Activated CD8-positive, alpha-beta T cell treated with anti-CD3 and anti-CD28 coated beads, Interleukin-2, amount 10 ng/mL, durations not matched to agents 7 days and 5 days (primary cell): ENCODE measurements around the gene ART4. TPM values are rescaled to one million over a fixed set of nuclear protein-coding genes. Genes with fewer than 3 reads are reported as not detected.

Source experiments
- ATAC-seq: fragments of 150-1000 bp; cut with Tn5 transposase; one replicate; pipeline ENCODE4 v1.10.0; 2021; ENCODE audit warnings: moderate library complexity
- CTCF ChIA-PET: fragments of 350-600 bp; sonication (Branson Sonifier 250); formaldehyde crosslinking; loops from one replicate; lab custom pipeline; 2021; ENCODE audit warnings: antibody characterized with exemption; lab: Charles Lee
- POLR2A ChIA-PET: fragments of 350-600 bp; sonication (Branson Sonifier 250); formaldehyde crosslinking; loops from one replicate; lab custom pipeline; 2021; ENCODE audit warnings: antibody characterized with exemption; lab: Charles Lee
- DNase-seq: peaks from one replicate; pipeline ENCODE4 v3.0.0-alpha.2; 2020
- H3K27ac Mint-ChIP-seq: one replicate; pipeline ENCODE4 v1.8.0; 2021; ENCODE audit warnings: mild to moderate bottlenecking, mixed read lengths
- H3K27me3 Mint-ChIP-seq: one replicate; pipeline ENCODE4 v1.8.0; 2021; ENCODE audit warnings: low read depth, mixed read lengths
- H3K36me3 Mint-ChIP-seq: one replicate; pipeline ENCODE4 v1.8.0; 2021; ENCODE audit warnings: low read depth, mixed read lengths
- H3K4me1 Mint-ChIP-seq: one replicate; pipeline ENCODE4 v1.8.0; 2021; ENCODE audit warnings: low read depth, mixed read lengths
- H3K4me3 Mint-ChIP-seq: one replicate; pipeline ENCODE4 v1.8.0; 2021; ENCODE audit warnings: mild to moderate bottlenecking, mixed read lengths
- H3K9me3 Mint-ChIP-seq: one replicate; pipeline ENCODE4 v1.8.0; 2022; ENCODE audit warnings: mixed read lengths; ENCODE audit not compliant: insufficient read depth
- total RNA-seq, 2 experiments: library from RNA; stranded (reverse); gene quantifications; one replicate each; pipeline ENCODE4 v1.2.3, GENCODE V29; 2021

Gene ART4
- total RNA-seq, 2 experiments from 2014 or later: not detected

DNA sequence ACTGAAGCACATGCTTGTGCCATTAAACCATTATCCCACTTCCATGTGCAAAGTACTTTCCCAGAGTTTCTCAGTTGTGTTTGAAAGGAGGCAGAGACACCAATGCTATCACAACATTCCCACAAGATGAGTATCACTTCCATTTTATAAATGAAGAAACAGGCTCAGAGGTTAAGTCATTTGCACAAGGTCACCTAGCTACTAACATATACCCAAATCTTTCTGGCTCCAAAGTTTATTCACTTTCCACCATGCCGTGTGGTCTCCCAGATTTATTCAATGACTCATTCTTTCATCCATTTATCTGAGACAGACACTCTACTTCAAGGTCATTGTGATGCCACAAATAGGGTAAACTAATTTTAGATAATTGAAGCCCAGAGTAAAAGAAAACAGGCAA lies 9.4 kb downstream of the ART4 start:
- H3K4me3 Mint-ChIP-seq: no peak overlapping the region
- ATAC-seq (no peak), DNase-seq (no peak)
- peaks cover 16% of the 10 kb centered on the region for H3K27me3 Mint-ChIP-seq
- ChIA-PET POLR2A (no interaction called here), CTCF (interaction anchor here (1.4 to 1.8 kb wide), 2 partner anchors 11 to 13 kb away, joined by 3 to 6 read pairs; no protein-coding TSS in a partner anchor)
- H3K4me1 Mint-ChIP-seq: no peaks in the 10 kb centered on the region
- no peak overlapping the region for H3K27ac Mint-ChIP-seq
- H3K36me3 Mint-ChIP-seq: no peaks in the 10 kb centered on the region
- no peaks in the 10 kb centered on the region for H3K9me3 Mint-ChIP-seq

DNA sequence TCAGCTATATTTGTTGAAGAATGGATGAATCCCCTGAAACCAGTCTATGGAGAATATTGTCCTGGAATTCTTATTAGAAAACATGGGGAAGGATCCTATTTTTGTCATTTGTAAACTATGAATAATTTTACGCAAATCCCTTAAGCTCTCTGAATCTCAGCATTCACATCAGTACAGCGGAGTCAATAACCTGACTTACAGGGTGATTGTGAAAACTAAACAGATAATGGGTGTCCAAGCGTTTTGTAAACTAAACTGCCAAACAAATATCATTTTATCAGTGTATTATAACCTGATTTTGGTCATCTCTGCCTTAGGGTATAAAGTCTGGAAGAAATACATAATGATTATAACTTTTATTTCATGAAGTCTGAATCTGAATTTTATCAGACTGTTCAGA lies 10.0 kb downstream of the ART4 start:
- ATAC-seq (no peak), DNase-seq (no peak)
- CTCF ChIA-PET: interaction anchor here (1.5 to 1.8 kb wide), 2 partner anchors 11 to 13 kb away, joined by 3 to 6 read pairs; no protein-coding TSS in a partner anchor
- peaks cover 16% of the 10 kb centered on the region for H3K27me3 Mint-ChIP-seq
- no peak overlapping the region for H3K27ac Mint-ChIP-seq
- no peaks in the 10 kb centered on the region for H3K36me3 Mint-ChIP-seq
- H3K4me1 Mint-ChIP-seq: no peaks in the 10 kb centered on the region
- no peaks in the 10 kb centered on the region for H3K9me3 Mint-ChIP-seq
- H3K4me3 Mint-ChIP-seq: no peak overlapping the region
- POLR2A ChIA-PET: interaction anchor here (1.2 kb wide), 1 partner anchor 63 kb away, joined by 3 read pairs; no protein-coding TSS in a partner anchor

DNA sequence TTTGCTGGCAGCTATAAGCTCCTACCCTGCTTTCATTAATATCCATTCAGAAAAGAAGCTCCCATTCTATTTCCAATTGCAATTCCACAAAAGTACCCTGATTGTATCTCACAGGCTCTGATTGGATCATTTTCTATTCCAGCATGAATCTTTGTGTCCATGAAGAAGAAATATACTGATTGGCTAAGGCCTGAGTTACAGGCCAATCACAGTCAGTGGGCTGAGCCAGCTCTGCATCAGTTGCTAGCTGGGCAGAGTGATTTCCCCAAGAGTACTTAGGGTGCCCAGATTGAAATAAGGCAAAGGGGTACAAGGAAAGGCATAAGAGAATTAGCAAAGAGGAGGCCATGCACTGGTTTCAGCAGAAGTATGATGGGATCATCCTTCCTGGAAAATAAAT lies 14.4 kb downstream of the ART4 start:
- H3K27ac Mint-ChIP-seq: no peak overlapping the region
- H3K4me3 Mint-ChIP-seq: no peak overlapping the region
- H3K9me3 Mint-ChIP-seq: no peaks in the 10 kb centered on the region
- POLR2A ChIA-PET: no interaction called here
- DNase-seq: no peak
- H3K27me3 Mint-ChIP-seq: peaks cover 7% of the 10 kb centered on the region
- no peak for ATAC-seq
- H3K36me3 Mint-ChIP-seq: no peaks in the 10 kb centered on the region
- CTCF ChIA-PET: interaction anchor here (0.6 to 1.4 kb wide), 3 partner anchors 8 to 35 kb away, joined by 3 to 4 read pairs (median 4); no protein-coding TSS in a partner anchor
- H3K4me1 Mint-ChIP-seq: no peaks in the 10 kb centered on the region

DNA sequence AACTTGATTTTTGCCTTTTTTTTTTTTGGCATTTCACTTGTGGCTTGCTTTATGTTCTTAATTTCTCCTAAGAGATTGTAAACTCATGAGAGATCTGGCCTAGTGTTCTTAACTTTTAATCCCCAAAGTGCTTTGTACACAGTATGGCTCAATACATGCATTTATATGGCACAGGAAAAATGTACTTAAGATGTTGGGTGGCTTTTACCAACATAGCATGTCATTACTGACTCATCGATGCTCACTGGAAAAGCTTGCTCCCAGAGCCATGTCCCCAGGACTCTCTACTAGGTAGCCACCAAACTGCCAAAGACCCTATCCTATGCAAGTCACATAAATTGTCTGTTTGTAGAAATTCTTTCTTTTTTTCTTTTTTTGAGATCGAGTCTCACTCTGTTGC lies 16.3 kb downstream of the ART4 start:
- Mint-ChIP-seq H3K27ac (no peak overlapping the region), H3K4me3 (no peak overlapping the region), H3K36me3 (no peaks in the 10 kb centered on the region), H3K27me3 (peaks cover 3% of the 10 kb centered on the region), H3K9me3 (no peaks in the 10 kb centered on the region), H3K4me1 (peaks cover 3% of the 10 kb centered on the region)
- DNase-seq (no peak), ATAC-seq (no peak)
- ChIA-PET CTCF (no interaction called here), POLR2A (no interaction called here)

DNA sequence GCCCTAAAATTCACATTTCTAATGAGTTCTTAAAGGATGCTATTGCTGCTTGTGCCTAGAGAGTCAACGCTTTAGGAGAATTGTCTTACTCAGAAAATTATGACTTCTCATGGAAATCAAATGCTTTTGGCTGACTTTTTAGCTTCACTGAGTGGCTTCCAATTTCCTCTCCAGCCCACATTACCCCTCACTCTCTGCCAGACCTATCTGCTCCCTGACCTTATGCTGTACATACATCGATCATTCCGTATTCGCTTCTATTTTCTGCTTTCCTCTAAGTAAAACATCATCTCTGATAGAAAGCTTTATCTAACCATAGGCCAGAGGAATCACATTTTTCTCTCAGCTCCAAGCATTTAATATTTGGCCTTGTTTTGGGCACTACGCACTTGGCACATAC lies 16.8 kb downstream of the ART4 start:
- DNase-seq: no peak
- CTCF ChIA-PET: no interaction called here
- Mint-ChIP-seq H3K9me3 (no peaks in the 10 kb centered on the region), H3K4me1 (peaks cover 3% of the 10 kb centered on the region), H3K27ac (no peak overlapping the region), H3K36me3 (peaks cover under 1% of the 10 kb centered on the region), H3K4me3 (no peak overlapping the region), H3K27me3 (peaks cover 3% of the 10 kb centered on the region)
- POLR2A ChIA-PET: no interaction called here
- no peak for ATAC-seq

DNA sequence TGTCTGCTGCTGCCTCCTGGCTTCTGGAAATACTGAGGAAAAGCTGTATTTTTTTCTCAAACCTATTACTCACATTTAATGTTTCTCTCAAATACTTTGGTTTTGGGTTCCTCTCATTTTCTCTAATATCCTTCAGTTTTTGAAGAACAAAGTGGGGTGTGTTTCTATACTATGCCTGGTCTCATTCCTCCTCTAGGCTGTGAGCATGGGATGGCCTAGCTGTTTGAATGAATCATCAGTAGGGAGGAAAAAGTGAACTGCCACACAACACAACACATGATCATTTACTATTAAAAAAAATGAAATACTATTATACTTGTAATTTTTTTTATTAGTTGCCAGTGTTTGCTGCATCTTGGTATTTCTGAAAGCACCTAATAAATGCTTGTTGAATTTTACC lies 18.1 kb downstream of the ART4 start:
- no peak overlapping the region for H3K4me3 Mint-ChIP-seq
- no peak for DNase-seq
- H3K4me1 Mint-ChIP-seq: peaks cover 3% of the 10 kb centered on the region
- no peaks in the 10 kb centered on the region for H3K9me3 Mint-ChIP-seq
- POLR2A ChIA-PET: no interaction called here
- no peak for ATAC-seq
- peaks cover 3% of the 10 kb centered on the region for H3K36me3 Mint-ChIP-seq
- CTCF ChIA-PET: interaction anchor here (1.3 kb wide), 1 partner anchor 101 kb away, joined by 3 read pairs; no protein-coding TSS in a partner anchor
- no peaks in the 10 kb centered on the region for H3K27me3 Mint-ChIP-seq
- no peak overlapping the region for H3K27ac Mint-ChIP-seq

DNA sequence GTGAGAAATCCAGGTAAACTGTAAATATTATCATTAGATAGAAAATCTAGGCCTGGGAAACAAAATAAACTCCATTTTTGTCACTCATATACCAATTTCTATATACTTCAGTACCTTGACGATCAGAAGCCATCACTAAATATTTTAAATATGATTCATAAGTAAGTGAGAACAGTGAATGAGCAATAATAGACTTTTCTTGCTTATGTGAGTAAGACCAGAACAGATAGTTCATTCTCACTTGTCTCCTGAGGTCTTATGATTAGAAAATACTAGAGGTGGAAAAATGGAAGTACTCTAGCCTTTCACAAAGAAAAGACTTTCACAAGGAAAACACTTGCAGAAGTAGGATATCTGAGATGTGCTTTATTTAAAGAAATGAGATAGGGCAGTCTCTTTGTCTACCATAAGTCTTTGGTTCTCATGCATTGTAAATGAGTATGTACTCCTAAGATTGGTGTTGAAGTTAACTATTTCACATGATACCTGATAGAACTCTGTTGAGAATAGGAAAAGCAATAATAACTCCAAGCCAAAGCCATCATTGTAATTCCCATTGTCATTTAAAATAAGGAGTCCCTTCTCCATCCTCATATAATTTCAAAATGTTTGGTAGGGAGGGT lies 19.2 kb downstream of the ART4 start:
- Mint-ChIP-seq H3K36me3 (peaks cover 3% of the 10 kb centered on the region), H3K4me3 (no peak overlapping the region), H3K27me3 (no peaks in the 10 kb centered on the region), H3K27ac (no peak overlapping the region), H3K4me1 (peaks cover 3% of the 10 kb centered on the region), H3K9me3 (no peaks in the 10 kb centered on the region)
- DNase-seq: no peak
- no peak for ATAC-seq
- ChIA-PET POLR2A (no interaction called here), CTCF (no interaction called here)

DNA sequence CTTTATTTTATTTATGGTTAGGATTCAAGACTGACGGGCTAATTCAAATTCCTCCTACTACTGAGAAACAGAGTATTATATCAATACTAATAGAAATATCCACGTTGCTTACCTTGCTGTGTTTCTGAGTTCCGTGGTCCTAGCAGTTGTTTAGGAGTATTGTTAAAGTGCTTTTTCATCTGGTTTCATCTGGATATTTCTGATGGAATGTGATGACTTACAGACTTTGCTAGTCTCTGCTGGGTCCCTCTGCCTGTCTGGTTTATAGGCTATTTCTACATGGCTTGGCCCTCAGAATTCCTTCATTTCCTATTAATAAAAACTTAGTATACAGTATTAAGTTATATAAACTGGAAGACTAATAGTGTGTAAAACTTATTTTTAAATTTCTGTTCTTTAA lies 29.3 kb downstream of the ART4 start, which contains the start of gene SMCO3:
TSS of gene SMCO3 (minus strand) at position 169 of the 400 bp plus-strand sequence. CDS start 7,502 bp downstream, outside the sequence.
- DNase-seq: no peak
- Mint-ChIP-seq H3K36me3 (no peaks in the 10 kb centered on the region), H3K4me1 (peaks cover 18% of the 10 kb centered on the region), H3K27ac (no peak within 1 kb of the TSS), H3K4me3 (no peak within 1 kb of the TSS), H3K9me3 (no peaks in the 10 kb centered on the region), H3K27me3 (peaks cover 2% of the 10 kb centered on the region)
- ChIA-PET CTCF (interaction anchor here (1.1 kb wide), 1 partner anchor 8 kb away, joined by 3 read pairs; no protein-coding TSS in a partner anchor), POLR2A (interaction anchor here (0.6 kb wide), 1 partner anchor 10 kb away, joined by 3 read pairs; the partner anchor contains the start of gene C12orf60)
- no peak for ATAC-seq

DNA sequence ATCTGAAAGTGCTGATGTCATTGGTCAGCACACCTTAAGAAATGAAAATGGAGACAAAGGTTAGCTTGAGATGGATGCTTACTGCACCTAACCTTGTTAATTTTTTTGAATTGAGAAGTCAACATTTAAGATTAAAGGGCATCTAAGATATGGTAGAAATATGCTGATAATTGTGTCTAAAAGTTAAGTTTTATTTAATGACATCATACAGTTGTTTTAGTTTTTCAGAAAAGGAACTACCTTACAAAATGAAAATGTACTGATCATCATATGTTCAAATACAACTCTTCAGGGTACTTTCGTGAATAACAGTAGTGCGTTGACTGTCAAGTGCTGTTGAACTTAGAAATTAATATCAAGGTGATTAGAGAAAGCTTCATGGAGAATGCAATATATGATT lies 31.8 kb downstream of the ART4 start:
- H3K27me3 Mint-ChIP-seq: no peaks in the 10 kb centered on the region
- POLR2A ChIA-PET: interaction anchor here (0.7 kb wide), 1 partner anchor 1076 kb away, joined by 3 read pairs; no protein-coding TSS in a partner anchor
- CTCF ChIA-PET: interaction anchor here (0.8 to 3.1 kb wide), 6 partner anchors 11 to 184 kb away, joined by 3 to 11 read pairs (median 4); no protein-coding TSS in a partner anchor

DNA sequence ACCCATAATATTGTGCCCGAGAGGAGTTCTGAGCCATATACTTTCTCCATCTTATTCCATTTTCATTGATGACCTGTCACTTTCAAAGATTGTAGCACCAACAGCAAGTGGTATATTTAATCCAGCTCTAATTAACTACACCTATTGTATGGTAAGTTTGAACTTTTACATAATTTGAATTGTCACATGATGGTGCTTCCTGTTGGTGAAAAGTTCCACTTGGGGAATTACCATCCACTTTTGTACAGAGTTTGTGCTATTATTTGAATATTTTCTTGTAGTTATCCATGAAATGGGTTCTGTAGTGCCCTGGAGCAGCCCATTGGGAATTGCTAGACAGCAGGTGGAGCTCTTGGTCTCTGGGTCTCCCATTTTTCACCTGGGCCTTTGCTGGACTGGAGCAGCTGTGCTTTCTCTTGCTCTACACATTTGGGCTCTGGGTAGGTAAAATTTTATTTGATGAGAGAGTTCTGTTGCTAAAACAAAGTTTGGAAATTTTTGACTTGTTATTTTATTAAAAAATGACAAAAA lies 32.3 kb downstream of the ART4 start:
- ATAC-seq: no peak

More for the DNA sequence above, 31.8 kb downstream of the ART4 start:
- DNase-seq (no peak), ATAC-seq (no peak)
- no peaks in the 10 kb centered on the region for H3K9me3 Mint-ChIP-seq
- no peak overlapping the region for H3K27ac Mint-ChIP-seq
- no peaks in the 10 kb centered on the region for H3K36me3 Mint-ChIP-seq
- peaks cover 13% of the 10 kb centered on the region for H3K4me1 Mint-ChIP-seq
- no peak overlapping the region for H3K4me3 Mint-ChIP-seq

DNA sequence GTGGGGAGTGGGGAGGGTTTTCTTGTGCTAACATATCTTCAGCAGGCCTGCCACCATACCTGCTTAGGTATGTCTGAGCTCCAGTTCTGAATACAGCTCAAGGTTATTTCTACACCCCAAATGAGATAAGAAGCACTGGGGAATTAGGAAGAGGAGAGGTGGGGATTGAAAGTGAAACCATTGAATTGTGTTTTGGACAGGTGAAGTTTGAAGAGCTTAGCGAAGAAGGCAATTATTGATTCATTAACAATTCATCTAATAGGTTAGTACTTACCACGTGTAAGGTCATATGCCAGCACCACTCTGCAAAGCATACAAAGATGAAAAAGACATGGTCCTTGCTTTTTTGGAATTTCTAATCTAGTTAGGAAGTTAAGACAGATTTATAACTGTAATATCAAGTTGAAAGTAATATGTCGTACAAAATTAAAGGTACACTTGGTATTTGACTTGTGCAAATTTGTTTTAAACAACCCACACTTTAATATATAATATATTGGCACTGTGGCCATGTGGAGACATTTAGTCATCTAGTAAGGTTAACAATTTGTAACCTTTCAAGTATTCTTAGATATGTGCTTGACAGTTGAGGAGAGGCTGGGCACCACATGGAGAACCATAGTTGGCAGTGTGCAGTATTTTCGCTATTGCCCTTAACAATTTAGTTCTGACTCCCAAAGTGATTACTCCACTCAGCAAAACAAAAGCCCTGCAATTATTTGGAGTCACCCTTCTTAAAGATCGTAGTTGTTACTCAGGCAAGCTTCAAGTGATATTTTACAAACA lies 33.0 kb downstream of the ART4 start:
- Mint-ChIP-seq H3K4me1 (peaks cover 23% of the 10 kb centered on the region), H3K27me3 (no peaks in the 10 kb centered on the region), H3K4me3 (no peak overlapping the region), H3K27ac (no peak overlapping the region), H3K9me3 (no peaks in the 10 kb centered on the region), H3K36me3 (no peaks in the 10 kb centered on the region)
- no peak for DNase-seq
- ChIA-PET CTCF (interaction anchor here (1.2 to 3.1 kb wide), 7 partner anchors 9 to 411 kb away, joined by 3 to 11 read pairs (median 6); partner anchors contain the start of gene RERG), POLR2A (interaction anchor here (0.7 to 1.4 kb wide), 3 partner anchors 39 to 1077 kb away, joined by 3 read pairs; a partner anchor contains a TSS)
- ATAC-seq: no peak

More for the DNA sequence above, 32.3 kb downstream of the ART4 start:
- Mint-ChIP-seq H3K4me3 (no peak overlapping the region), H3K27ac (no peak overlapping the region), H3K27me3 (no peaks in the 10 kb centered on the region), H3K9me3 (no peaks in the 10 kb centered on the region), H3K4me1 (peaks cover 16% of the 10 kb centered on the region), H3K36me3 (no peaks in the 10 kb centered on the region)
- no peak for DNase-seq
- CTCF ChIA-PET: interaction anchor here (0.8 to 3.1 kb wide), 8 partner anchors 10 to 410 kb away, joined by 3 to 11 read pairs (median 6); partner anchors contain the start of gene RERG
- POLR2A ChIA-PET: interaction anchor here (0.7 to 1.4 kb wide), 3 partner anchors 40 to 1077 kb away, joined by 3 read pairs; a partner anchor contains a TSS
